Glomerular endothelial cell (primary cell): Measurements from ENCODE around the gene HMBS. TPM values are rescaled to one million over a fixed set of nuclear protein-coding genes. Genes with fewer than 3 reads are reported as not detected.
A peak's percentile ranks its signal among the peaks of the same experiment; 100 is the strongest.
"Not testable (repeated sequence)": the region's sequence is repeated elsewhere in the genome, so short reads cannot be mapped to it uniquely, and the experiment has no call there.

Source experiments
- DNase-seq: peaks from one replicate; pipeline ENCODE4 v3.0.0-alpha.2; 2011; ENCODE audit warnings: low read depth, low spot score; ENCODE audit errors: extremely low read depth
- total RNA-seq: library from RNA; depleted of rRNA; stranded (reverse); fragments of >200 nt; gene quantifications from 2 replicates; pipeline ENCODE4 v1.2.3, GENCODE V29; 2015

HMBS gene
- total RNA-seq, 1 donor from 2014 or later = 10.1 TPM

- DNase-seq = no peak
These were observed 32.5 kb downstream of the HMBS start for GRCh38 chr11:119117004-119117706.

- no peak for DNase-seq
These were observed 33.5 kb downstream of the HMBS start for GRCh38 chr11:119118227-119118626.

- DNase-seq = no peak
These were observed 34.3 kb downstream of the HMBS start for GRCh38 chr11:119118946-119119345.

- no peak for DNase-seq
These were observed 35.9 kb downstream of the HMBS start for GRCh38 chr11:119120639-119121007.

GRCh38 chr11:119121008-119121810 lies 36.5 kb downstream of the HMBS start, which contains the start of gene HINFP:
HINFP (plus strand) TSS chr11:119121580; CDS start chr11:119126945, 5,365 bp downstream.
- peak; percentile 93 for DNase-seq

- no peak for DNase-seq
These were observed 37.1 kb downstream of the HMBS start for GRCh38 chr11:119121811-119122124.

GRCh38 chr11:119125821-119126220 lies 41.1 kb downstream of the HMBS start:
- DNase-seq = no peak

- DNase-seq = no peak
These were observed 42.1 kb downstream of the HMBS start for GRCh38 chr11:119126675-119127268.

GRCh38 chr11:119130662-119131061 lies 46.0 kb downstream of the HMBS start:
- DNase-seq = no peak

- no peak for DNase-seq
These were observed 49.8 kb downstream of the HMBS start for GRCh38 chr11:119134389-119134978.

- not testable (repeated sequence) for DNase-seq
These were observed 54.6 kb downstream of the HMBS start for GRCh38 chr11:119139276-119139675.

Other genes with a start within 250 kb of the HMBS start
- gene CXCR5, start 201.0 kb upstream of the HMBS start, total RNA-seq = not detected in 2 replicates
- gene BCL9L, start 159.0 kb upstream of the HMBS start, total RNA-seq = 30.8 and 39.1 TPM in 2 replicates
- gene UPK2, start 128.6 kb upstream of the HMBS start, total RNA-seq = not detected in 2 replicates
- not detected in 2 replicates for gene FOXR1, start 113.1 kb upstream of the HMBS start, total RNA-seq
- gene CENATAC, start 86.7 kb upstream of the HMBS start, total RNA-seq = 6.4 and 16.6 TPM in 2 replicates
- 1,518 and 2,158 TPM in 2 replicates for gene RPS25, start 66.5 kb upstream of the HMBS start, total RNA-seq
- 76.3 and 91.1 TPM in 2 replicates for gene TRAPPC4, start 66.1 kb upstream of the HMBS start, total RNA-seq
- gene SLC37A4, start 54.0 kb upstream of the HMBS start, total RNA-seq = 19.0 and 23.0 TPM in 2 replicates
- gene HYOU1, start 27.7 kb upstream of the HMBS start, total RNA-seq = 144 and 195 TPM in 2 replicates
- 36.9 and 40.3 TPM in 2 replicates for gene VPS11, start 17.1 kb upstream of the HMBS start, total RNA-seq
- 18.6 and 45.5 TPM in 2 replicates for gene DPAGT1, start 17.0 kb downstream of the HMBS start, total RNA-seq
- 8.9 and 13.2 TPM in 2 replicates for gene C2CD2L, start 22.5 kb downstream of the HMBS start, total RNA-seq
- gene HINFP, start 36.7 kb downstream of the HMBS start, total RNA-seq = 13.0 and 17.3 TPM in 2 replicates
- 0.29 and 1.2 TPM in 2 replicates for gene ABCG4, start 64.2 kb downstream of the HMBS start, total RNA-seq
- 21.6 and 23.3 TPM in 2 replicates for gene NLRX1, start 83.8 kb downstream of the HMBS start, total RNA-seq
- not detected in 2 replicates for gene NHERF4, start 100.6 kb downstream of the HMBS start, total RNA-seq
- gene CBL, start 121.5 kb downstream of the HMBS start, total RNA-seq = 30.6 and 38.7 TPM in 2 replicates
- 5,782 and 6,347 TPM in 2 replicates for gene MCAM, start 232.2 kb downstream of the HMBS start, total RNA-seq
- 14.4 and 19.4 TPM in 2 replicates for gene RNF26, start 249.6 kb downstream of the HMBS start, total RNA-seq